ENCODE results near the gene SNAPC4.
A peak's percentile ranks its signal among the peaks of the same experiment; 100 is the strongest.

DNA sequence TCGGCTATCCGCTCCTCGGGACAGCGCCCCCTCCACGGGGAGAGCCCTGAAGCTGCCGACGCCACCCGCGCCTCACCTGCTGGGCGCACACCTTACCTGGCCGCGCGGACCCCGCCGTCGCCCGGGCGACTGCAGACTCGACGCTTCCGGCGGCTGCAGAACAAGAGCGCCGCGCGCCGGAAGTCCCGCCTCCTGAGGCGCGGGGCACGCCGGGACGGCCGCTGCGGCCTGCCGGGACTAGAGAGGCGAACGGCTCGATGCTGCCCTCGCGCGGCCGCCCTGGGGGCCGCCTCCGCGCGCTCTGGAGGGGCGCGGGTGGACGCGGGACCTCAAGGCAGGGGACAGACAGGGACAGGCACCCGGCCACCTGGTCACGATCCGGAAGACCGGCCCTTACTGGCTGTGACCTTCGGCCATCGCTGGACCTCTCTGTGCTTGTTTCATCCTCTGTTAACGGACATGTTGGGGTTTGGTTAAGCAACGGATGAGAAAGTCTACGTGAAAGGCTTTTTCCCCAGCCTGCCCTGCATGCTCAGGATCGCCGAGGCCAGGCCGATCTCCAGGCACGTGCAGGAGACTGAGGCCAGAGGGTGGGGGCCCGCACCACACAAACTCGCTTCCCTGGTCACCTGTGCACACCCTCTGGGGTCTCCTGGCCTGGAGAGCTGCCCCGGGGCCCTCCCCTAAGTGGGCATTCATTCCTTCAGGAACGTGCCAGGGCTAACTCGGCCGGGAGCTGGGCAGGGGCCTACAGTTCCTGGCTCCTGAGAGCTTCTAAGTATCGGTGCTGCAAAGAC, at the start of gene SNAPC4:
- peak; percentile 99 for TF ChIP-seq CTCF (IDR thresholded peaks at IDR 0.05; ENCODE audit: poor library complexity, severe bottlenecking)
- peak; percentile 87 for TF ChIP-seq POLR2AphosphoS5 (IDR thresholded peaks at IDR 0.05)

All from neural cell (in vitro differentiated cells).